ENCODE data around the gene RAB11FIP5. TPM values are rescaled to one million over a fixed set of nuclear protein-coding genes. Genes with fewer than 3 reads are reported as not detected.

RAB11FIP5 gene
- total RNA-seq, 2 experiments from 2014 or later: 12.6 to 13.8 TPM

DNA sequence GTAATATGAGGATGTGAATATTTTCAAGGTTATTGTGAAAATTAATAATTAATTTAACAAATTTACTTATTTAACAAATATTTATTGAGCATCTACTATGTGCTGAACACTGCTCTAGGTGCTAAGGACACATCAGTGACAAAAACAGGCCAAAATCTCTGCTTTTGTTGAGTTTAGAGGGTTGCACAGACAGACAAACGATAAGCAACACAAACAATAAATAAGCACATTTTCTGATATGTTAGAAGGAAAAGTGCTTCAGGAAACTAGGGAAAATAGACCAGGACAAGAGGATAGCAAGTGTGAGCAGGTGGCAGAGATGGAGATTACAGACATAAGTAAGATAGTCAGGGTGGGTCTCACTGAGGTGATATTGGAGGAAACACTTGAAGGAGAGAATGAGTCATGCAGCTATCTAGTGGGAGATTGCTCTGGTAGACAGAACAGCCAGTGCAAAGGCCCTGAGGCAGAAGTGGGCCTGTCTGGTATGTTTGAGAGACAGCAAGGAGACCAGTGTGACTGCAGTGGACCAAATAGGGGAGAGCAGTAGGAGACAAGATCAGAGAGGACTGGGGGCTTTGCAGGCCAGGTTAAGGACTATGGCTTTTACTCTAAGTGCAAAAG, 79.5 kb downstream of the RAB11FIP5 start:
- intact Hi-C loops (cut with DNase I, micrococcal nuclease): no loop called here
- POLR2A ChIA-PET: no interaction called here
- Mint-ChIP-seq H3K27me3 (no peaks in the 10 kb centered on the region), H3K36me3 (ENCODE audit: low read depth) (no peaks in the 10 kb centered on the region), H3K4me3 (no peak overlapping the region), H3K27ac (no peak overlapping the region), H3K9me3 (no peaks in the 10 kb centered on the region), H3K4me1 (ENCODE audit: low read depth) (no peaks in the 10 kb centered on the region)
- TF ChIP-seq CTCF (IDR thresholded peaks at IDR 0.05): no peak
- H3K27me3 ChIP-seq (ENCODE audit: control insufficient read depth in 1 of 2, insufficient read depth in 2 of 2, low read length in 2 of 2): no peaks in the 10 kb centered on the region
- no peaks in the 10 kb centered on the region for H3K36me3 ChIP-seq (ENCODE audit: insufficient read depth, low read length)
- H3K9me3 ChIP-seq (ENCODE audit: control insufficient read depth in 1 of 2, insufficient read depth in 1 of 2, low read length in 2 of 2): no peaks in the 10 kb centered on the region
- H3K27ac ChIP-seq (ENCODE audit: low read depth in 1 of 2, low read length in 2 of 2): no peak overlapping the region
- CTCF ChIA-PET: no interaction called here
- DNase-seq: no peak
- H3K4me3 ChIP-seq (ENCODE audit: low read length): no peak overlapping the region
- ATAC-seq (ENCODE audit: poor library complexity): no peak
- H3K4me1 ChIP-seq (ENCODE audit: insufficient read depth, low read length): no peaks in the 10 kb centered on the region

GRCh38 chr2:73032702-73033097, 80.0 kb downstream of the RAB11FIP5 start:
- Mint-ChIP-seq H3K27me3 (no peaks in the 10 kb centered on the region), H3K27ac (no peak overlapping the region), H3K9me3 (no peaks in the 10 kb centered on the region), H3K36me3 (ENCODE audit: low read depth) (no peaks in the 10 kb centered on the region), H3K4me3 (no peak overlapping the region), H3K4me1 (ENCODE audit: low read depth) (no peaks in the 10 kb centered on the region)
- Histone ChIP-seq H3K36me3 (ENCODE audit: insufficient read depth, low read length) (no peaks in the 10 kb centered on the region), H3K27ac (ENCODE audit: low read depth in 1 of 2, low read length in 2 of 2) (no peak overlapping the region), H3K27me3 (ENCODE audit: control insufficient read depth in 1 of 2, insufficient read depth in 2 of 2, low read length in 2 of 2) (no peaks in the 10 kb centered on the region), H3K9me3 (ENCODE audit: control insufficient read depth in 1 of 2, insufficient read depth in 1 of 2, low read length in 2 of 2) (no peaks in the 10 kb centered on the region), H3K4me3 (ENCODE audit: low read length) (no peak overlapping the region), H3K4me1 (ENCODE audit: insufficient read depth, low read length) (no peaks in the 10 kb centered on the region)
- CTCF ChIA-PET: no interaction called here
- no peak for DNase-seq
- intact Hi-C loops (cut with DNase I, micrococcal nuclease): no loop called here
- no peak for ATAC-seq (ENCODE audit: poor library complexity)
- POLR2A ChIA-PET: no interaction called here
- TF ChIP-seq CTCF (IDR thresholded peaks at IDR 0.05): no peak

- intact Hi-C loops (cut with DNase I, micrococcal nuclease): no loop called here
- H3K4me1 Mint-ChIP-seq (ENCODE audit: low read depth): no peaks in the 10 kb centered on the region
Measured at GRCh38 chr2:73031725-73032701, 80.7 kb downstream of the RAB11FIP5 start.

More at GRCh38 chr2:73031725-73032701, 80.7 kb downstream of the RAB11FIP5 start:
- no peak overlapping the region for H3K27ac ChIP-seq (ENCODE audit: low read depth in 1 of 2, low read length in 2 of 2)
- CTCF ChIA-PET: no interaction called here
- H3K27me3 ChIP-seq (ENCODE audit: control insufficient read depth in 1 of 2, insufficient read depth in 2 of 2, low read length in 2 of 2): no peaks in the 10 kb centered on the region
- ATAC-seq (ENCODE audit: poor library complexity): no peak
- H3K36me3 ChIP-seq (ENCODE audit: insufficient read depth, low read length): no peaks in the 10 kb centered on the region
- no peaks in the 10 kb centered on the region for H3K4me1 ChIP-seq (ENCODE audit: insufficient read depth, low read length)
- Mint-ChIP-seq H3K4me3 (no peak overlapping the region), H3K27ac (no peak overlapping the region), H3K9me3 (no peaks in the 10 kb centered on the region), H3K27me3 (no peaks in the 10 kb centered on the region), H3K36me3 (ENCODE audit: low read depth) (no peaks in the 10 kb centered on the region)
- TF ChIP-seq CTCF (IDR thresholded peaks at IDR 0.05): no peak
- DNase-seq: no peak
- H3K4me3 ChIP-seq (ENCODE audit: low read length): no peak overlapping the region
- POLR2A ChIA-PET: no interaction called here
- H3K9me3 ChIP-seq (ENCODE audit: control insufficient read depth in 1 of 2, insufficient read depth in 1 of 2, low read length in 2 of 2): no peaks in the 10 kb centered on the region

Data from CD4-positive, alpha-beta T cell (primary cell).